GM10248 (cell line): ENCODE results near the gene GAL3ST1.

Experiments used
- CTCF ChIA-PET: fragments of 300-600 bp; sonication (Branson Sonifier 250); formaldehyde crosslinking; extraction: SDS; loops from one replicate; lab custom pipeline; 2021; ENCODE audit warnings: antibody characterized with exemption; lab: Yijun Ruan, JAX
- POLR2A ChIA-PET: fragments of 350-650 bp; sonication (Branson Sonifier 250); formaldehyde crosslinking; extraction: SDS; loops from one replicate; lab custom pipeline; 2020; ENCODE audit warnings: antibody characterized with exemption; lab: Yijun Ruan, JAX
- DNase-seq: peaks from one replicate; pipeline ENCODE4 v3.0.0; 2012; ENCODE audit errors: extremely low spot score
- TF ChIP-seq, protein P1 (sequence below): IDR thresholded peaks from 2 replicates; pipeline ENCODE4 v1.5.1; 2012; ENCODE audit warnings: mild to moderate bottlenecking, low read depth; ENCODE audit errors: extremely low read depth, missing control alignments, control extremely low read depth

Gene GAL3ST1

DNA sequence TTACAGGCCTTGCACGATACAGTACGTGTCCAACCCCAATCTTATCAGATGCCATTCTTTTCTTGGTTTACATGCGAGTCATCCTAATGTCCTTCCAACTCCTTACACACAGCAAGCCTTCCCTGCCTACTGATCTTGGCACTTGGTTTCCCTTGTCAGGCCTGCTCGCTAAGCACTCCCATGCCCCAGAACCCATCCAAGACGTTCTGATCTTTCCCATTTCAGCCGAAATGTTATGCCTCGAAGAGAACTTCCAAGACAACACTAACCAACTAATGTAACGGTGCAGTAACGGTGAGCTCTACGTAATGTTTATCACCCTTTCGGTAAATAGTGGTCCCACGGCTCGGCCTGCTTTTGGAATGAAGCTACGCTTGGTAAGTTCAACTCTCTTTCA lies 16.7 kb upstream of the GAL3ST1 start:
- TF ChIP-seq, protein P1, sequence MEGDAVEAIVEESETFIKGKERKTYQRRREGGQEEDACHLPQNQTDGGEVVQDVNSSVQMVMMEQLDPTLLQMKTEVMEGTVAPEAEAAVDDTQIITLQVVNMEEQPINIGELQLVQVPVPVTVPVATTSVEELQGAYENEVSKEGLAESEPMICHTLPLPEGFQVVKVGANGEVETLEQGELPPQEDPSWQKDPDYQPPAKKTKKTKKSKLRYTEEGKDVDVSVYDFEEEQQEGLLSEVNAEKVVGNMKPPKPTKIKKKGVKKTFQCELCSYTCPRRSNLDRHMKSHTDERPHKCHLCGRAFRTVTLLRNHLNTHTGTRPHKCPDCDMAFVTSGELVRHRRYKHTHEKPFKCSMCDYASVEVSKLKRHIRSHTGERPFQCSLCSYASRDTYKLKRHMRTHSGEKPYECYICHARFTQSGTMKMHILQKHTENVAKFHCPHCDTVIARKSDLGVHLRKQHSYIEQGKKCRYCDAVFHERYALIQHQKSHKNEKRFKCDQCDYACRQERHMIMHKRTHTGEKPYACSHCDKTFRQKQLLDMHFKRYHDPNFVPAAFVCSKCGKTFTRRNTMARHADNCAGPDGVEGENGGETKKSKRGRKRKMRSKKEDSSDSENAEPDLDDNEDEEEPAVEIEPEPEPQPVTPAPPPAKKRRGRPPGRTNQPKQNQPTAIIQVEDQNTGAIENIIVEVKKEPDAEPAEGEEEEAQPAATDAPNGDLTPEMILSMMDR: no peak
- ChIA-PET POLR2A (interaction anchor here (0.5 kb wide), 1 partner anchor 42 kb away, joined by 3 read pairs; no protein-coding TSS in a partner anchor), CTCF (interaction anchor here (0.8 to 4.3 kb wide), 5 partner anchors 10 to 164 kb away, joined by 3 to 23 read pairs (median 4); partner anchors contain the start of gene TCN2)
- no peak for DNase-seq

DNA sequence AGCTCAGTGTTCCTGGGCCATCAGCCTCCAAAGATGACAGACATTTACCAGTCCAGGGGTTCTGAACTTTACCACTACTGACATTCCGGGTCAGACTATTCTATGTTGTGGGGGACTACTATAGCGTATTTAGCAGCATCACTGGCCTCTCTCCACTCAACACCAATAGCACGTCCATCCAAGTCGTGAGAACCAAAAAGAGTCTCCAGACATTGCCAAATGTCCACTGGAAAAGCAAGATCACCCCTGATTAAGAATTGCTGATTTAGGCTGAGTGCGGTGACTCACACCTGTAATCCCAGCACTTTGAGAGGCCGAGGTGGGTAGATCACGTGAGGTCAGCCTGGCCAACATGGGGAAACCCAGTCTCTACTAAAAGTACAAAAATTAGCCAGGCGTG lies 11.9 kb upstream of the GAL3ST1 start:
- TF ChIP-seq, protein P1: no peak
- ChIA-PET POLR2A (no interaction called here), CTCF (no interaction called here)
- DNase-seq: no peak

- DNase-seq: no peak
- POLR2A ChIA-PET: no interaction called here
- CTCF ChIA-PET: no interaction called here
- TF ChIP-seq, protein P1: no peak
Observed at GRCh38 chr22:30584441-30584840, 10.0 kb upstream of the GAL3ST1 start.

DNA sequence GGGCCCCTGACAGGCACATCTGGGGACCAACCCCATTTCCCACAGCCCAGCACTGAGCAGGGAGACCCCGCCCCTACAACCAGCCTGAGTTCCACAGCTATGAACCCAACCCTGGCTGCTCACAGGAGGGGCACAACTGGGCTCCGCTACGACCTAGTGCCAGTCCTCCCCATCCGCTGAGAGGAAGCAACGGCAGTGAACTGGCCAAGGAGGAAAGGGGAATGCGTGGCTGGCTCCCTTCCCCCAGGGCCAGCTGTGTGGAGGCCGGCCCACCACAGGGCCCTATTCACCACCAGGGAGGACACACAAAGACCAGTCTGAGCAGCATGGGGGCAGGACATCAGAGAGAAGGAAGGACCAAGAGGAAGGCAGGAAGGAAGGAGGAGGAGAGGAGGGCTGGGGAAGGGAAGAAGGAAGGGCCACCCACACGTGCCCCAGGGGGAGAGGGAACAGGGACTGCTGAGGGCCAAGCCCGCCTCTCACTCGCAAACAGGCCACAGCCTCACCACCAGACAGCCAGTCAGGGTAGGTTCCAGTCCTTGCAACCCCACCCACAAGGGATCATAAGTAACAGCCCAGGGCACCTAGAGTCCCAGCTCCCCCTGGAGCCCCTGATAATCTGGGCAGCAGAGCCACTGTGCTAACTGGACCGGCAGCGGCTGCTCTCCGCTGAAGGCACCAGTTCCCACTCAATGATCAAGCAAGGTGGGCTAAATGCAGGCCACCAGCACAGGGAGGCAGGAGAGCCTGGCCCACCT lies 8.5 kb upstream of the GAL3ST1 start:
- POLR2A ChIA-PET: no interaction called here
- TF ChIP-seq, protein P1: no peak
- no peak for DNase-seq
- CTCF ChIA-PET: interaction anchor here (0.9 to 1.1 kb wide), 2 partner anchors 12 to 19 kb away, joined by 3 read pairs; no protein-coding TSS in a partner anchor

GRCh38 chr22:30582051-30582450 lies 7.6 kb upstream of the GAL3ST1 start:
- TF ChIP-seq, protein P1: no peak
- no peak for DNase-seq
- POLR2A ChIA-PET: no interaction called here
- CTCF ChIA-PET: no interaction called here

DNA sequence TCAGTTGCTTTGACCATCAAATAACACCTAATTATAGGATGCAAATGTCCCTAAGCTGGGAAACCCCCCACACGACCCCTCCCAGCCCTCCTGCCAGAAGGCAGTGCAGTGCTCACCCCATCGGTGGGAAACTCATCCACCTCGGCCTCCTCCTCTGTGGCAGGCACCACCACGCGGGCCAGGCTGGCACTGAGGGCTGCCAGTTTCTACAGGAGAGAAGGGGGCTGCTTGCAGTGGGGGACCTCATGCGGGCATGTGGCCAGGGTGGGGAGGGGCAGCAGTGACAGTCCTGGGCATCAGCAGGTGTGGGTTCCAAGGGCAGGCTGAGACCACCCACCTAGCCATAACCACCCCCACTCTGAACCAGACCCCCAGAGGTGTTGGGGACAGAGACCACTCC lies 6.4 kb upstream of the GAL3ST1 start:
- ChIA-PET CTCF (interaction anchor here (1.1 kb wide), 1 partner anchor 8 kb away, joined by 4 read pairs; no protein-coding TSS in a partner anchor), POLR2A (no interaction called here)
- TF ChIP-seq, protein P1: no peak
- DNase-seq: no peak

DNA sequence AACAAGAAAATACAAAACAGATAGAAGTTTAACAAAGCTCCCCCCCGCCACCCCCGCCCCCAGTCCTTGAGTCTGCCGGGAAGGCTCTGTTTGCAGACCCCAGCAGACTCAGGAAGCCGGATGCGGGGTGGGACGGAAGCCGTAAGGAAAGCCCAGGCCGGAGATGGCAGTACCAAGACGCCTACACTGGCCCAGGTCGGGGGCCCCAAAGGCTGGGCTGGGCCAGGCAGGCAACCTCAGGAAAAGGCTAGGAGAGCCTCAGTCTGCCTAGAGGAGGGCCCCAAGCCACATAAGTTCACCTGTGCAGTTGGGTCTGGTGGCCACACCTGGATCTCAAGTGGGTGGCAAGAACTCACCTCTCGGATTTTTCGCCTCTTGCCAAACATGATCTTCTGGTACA lies 4.0 kb upstream of the GAL3ST1 start:
- ChIA-PET CTCF (no interaction called here), POLR2A (no interaction called here)
- TF ChIP-seq, protein P1: no peak
- DNase-seq: no peak
